ENCODE results near the gene ITGA3.

ITGA3 gene

DNA sequence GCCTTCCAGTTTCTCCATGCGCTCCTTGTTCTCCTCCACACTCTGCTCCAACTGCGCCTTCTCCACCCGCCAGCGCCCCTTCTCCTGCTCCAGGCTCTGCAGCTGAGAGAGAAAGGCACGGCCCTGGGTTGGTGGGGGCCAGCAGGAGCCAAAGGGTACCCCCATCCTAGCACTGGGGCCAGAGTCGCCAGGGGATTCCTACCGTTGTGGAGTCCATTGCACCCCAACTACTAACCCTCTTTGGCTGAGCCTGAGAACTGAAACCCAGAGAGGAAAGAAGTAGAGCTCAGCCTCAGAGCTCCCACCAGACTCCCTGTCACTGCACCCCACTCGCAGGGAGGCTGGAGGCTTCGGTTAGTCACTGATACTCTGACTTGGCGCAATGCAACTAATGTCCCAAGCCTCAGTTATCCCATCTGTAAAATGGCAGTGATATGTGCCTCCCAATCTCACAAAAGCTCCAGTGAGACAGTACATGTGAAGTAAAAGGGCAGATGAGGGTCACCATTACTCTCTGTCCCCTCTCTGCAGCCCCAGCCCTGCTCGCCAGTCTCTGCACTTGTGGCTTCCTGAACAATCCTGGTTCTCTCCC lies 80.3 kb downstream of the ITGA3 start:
- DNase-seq (ENCODE audit: low spot score): no peak

DNA sequence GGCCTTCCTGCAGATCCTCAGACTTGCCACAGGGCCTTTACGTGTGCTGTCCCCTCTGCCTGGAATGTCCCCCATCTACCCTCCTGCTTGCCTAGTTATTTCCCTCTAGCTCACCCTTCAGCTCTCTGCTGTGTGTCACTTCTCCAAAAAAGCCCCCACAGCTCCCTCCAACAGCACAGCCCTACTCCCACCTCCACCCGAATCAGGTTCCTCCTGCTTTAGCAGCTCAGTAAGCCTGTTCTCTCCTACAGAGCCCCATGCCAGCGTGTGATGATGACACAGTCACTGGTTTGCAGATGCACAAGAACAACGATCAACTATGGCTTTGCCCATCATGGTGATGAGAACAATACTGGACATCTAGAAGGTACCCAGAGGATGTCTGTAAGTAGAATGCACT lies 81.1 kb downstream of the ITGA3 start:
- TF ChIP-seq, protein P1, sequence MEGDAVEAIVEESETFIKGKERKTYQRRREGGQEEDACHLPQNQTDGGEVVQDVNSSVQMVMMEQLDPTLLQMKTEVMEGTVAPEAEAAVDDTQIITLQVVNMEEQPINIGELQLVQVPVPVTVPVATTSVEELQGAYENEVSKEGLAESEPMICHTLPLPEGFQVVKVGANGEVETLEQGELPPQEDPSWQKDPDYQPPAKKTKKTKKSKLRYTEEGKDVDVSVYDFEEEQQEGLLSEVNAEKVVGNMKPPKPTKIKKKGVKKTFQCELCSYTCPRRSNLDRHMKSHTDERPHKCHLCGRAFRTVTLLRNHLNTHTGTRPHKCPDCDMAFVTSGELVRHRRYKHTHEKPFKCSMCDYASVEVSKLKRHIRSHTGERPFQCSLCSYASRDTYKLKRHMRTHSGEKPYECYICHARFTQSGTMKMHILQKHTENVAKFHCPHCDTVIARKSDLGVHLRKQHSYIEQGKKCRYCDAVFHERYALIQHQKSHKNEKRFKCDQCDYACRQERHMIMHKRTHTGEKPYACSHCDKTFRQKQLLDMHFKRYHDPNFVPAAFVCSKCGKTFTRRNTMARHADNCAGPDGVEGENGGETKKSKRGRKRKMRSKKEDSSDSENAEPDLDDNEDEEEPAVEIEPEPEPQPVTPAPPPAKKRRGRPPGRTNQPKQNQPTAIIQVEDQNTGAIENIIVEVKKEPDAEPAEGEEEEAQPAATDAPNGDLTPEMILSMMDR (IDR thresholded peaks at IDR 0.05; ENCODE audit: poor library complexity, severe bottlenecking): no peak
- H3K4me1 ChIP-seq (ENCODE audit: insufficient read depth, poor library complexity, severe bottlenecking): no peaks in the 10 kb centered on the region
- H3K27me3 ChIP-seq (ENCODE audit: insufficient read depth, poor library complexity, severe bottlenecking): no peaks in the 10 kb centered on the region
- H3K36me3 ChIP-seq (ENCODE audit: low read depth): peaks cover 66% of the 10 kb centered on the region
- ATAC-seq (ENCODE audit: low read depth) (no peak), DNase-seq (ENCODE audit: low spot score) (no peak)
- H3K9me3 ChIP-seq (ENCODE audit: severe bottlenecking): no peaks in the 10 kb centered on the region
- no peak overlapping the region for H3K4me3 ChIP-seq (ENCODE audit: severe bottlenecking)
- H3K27ac ChIP-seq (ENCODE audit: poor library complexity, severe bottlenecking): no peak overlapping the region

More for the DNA sequence above, 80.3 kb downstream of the ITGA3 start:
- ATAC-seq (ENCODE audit: low read depth): no peak
- Histone ChIP-seq H3K27ac (ENCODE audit: poor library complexity, severe bottlenecking) (no peak overlapping the region), H3K4me3 (ENCODE audit: severe bottlenecking) (no peak overlapping the region), H3K4me1 (ENCODE audit: insufficient read depth, poor library complexity, severe bottlenecking) (no peaks in the 10 kb centered on the region), H3K9me3 (ENCODE audit: severe bottlenecking) (no peaks in the 10 kb centered on the region), H3K36me3 (ENCODE audit: low read depth) (peaks cover 60% of the 10 kb centered on the region), H3K27me3 (ENCODE audit: insufficient read depth, poor library complexity, severe bottlenecking) (no peaks in the 10 kb centered on the region)
- TF ChIP-seq, protein P1 (IDR thresholded peaks at IDR 0.05; ENCODE audit: poor library complexity, severe bottlenecking): no peak

DNA sequence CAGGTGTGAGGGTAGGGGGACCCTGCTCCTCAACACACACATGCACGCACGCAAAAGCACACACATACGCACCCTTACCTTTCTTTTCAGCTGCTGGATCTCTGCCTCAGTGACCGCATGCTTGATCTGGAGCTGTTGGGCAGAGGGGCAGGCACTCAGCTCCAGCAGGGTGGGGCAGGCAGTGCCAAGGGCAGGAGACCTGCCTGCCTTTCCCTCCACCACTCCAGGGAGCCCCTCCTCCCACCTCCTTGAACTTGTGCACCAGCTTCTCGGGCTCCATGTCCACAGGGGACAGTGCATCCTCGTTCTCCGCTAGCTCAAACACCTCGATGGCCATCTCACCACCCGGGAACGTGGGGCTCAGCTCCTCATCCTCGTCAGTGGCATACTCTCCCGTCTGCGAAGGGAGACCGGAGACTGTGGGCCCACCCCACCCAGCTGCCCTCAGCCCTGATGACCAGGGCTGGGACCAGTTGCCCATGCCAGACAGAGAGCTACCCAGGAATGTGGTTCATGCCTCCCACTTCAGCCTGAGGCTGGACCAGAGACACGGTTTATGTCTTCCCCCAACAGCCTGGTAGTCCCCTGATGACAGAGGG lies 83.4 kb downstream of the ITGA3 start:
- Histone ChIP-seq H3K27me3 (ENCODE audit: insufficient read depth, poor library complexity, severe bottlenecking) (no peaks in the 10 kb centered on the region), H3K36me3 (ENCODE audit: low read depth) (peaks cover 83% of the 10 kb centered on the region), H3K4me1 (ENCODE audit: insufficient read depth, poor library complexity, severe bottlenecking) (no peaks in the 10 kb centered on the region), H3K4me3 (ENCODE audit: severe bottlenecking) (no peak overlapping the region), H3K9me3 (ENCODE audit: severe bottlenecking) (no peaks in the 10 kb centered on the region), H3K27ac (ENCODE audit: poor library complexity, severe bottlenecking) (no peak overlapping the region)
- TF ChIP-seq, protein P1 (IDR thresholded peaks at IDR 0.05; ENCODE audit: poor library complexity, severe bottlenecking): no peak
- DNase-seq (ENCODE audit: low spot score): no peak
- no peak for ATAC-seq (ENCODE audit: low read depth)
